ENCODE results near the gene SRCAP.

- no peak for TF ChIP-seq EZH2 (IDR thresholded peaks at IDR 0.05; ENCODE audit: insufficient read depth, poor library complexity, severe bottlenecking)
- TF ChIP-seq EZH2phosphoT487 (IDR thresholded peaks at IDR 0.05; ENCODE audit: insufficient read depth, low read depth), result no peak
Measured at GRCh38 chr16:30756781-30757100, 57.8 kb downstream of the SRCAP start.
